SU-DHL-6 (cell line): ENCODE measurements around the gene SPATA2.

Experiments used
- EZH2phosphoT487 ChIP-seq: fragments of 200-600 bp; sonication (generic), shearing (Covaris generic); conservative IDR thresholded peaks from 2 replicates; pipeline ENCODE4 v1.6.1; 2018; ENCODE audit warnings: mild to moderate bottlenecking, antibody characterized with exemption, low read length, moderate library complexity, mixed read lengths
- TF ChIP-seq, protein P1 (sequence below): fragments of 200-600 bp; sonication (generic); IDR thresholded peaks from one replicate; pipeline ENCODE4 v1.5.1; 2017; ENCODE audit warnings: antibody characterized with exemption, mild to moderate bottlenecking, low read length, moderate library complexity; ENCODE audit not compliant: insufficient read depth, poor library complexity, severe bottlenecking

DNA sequence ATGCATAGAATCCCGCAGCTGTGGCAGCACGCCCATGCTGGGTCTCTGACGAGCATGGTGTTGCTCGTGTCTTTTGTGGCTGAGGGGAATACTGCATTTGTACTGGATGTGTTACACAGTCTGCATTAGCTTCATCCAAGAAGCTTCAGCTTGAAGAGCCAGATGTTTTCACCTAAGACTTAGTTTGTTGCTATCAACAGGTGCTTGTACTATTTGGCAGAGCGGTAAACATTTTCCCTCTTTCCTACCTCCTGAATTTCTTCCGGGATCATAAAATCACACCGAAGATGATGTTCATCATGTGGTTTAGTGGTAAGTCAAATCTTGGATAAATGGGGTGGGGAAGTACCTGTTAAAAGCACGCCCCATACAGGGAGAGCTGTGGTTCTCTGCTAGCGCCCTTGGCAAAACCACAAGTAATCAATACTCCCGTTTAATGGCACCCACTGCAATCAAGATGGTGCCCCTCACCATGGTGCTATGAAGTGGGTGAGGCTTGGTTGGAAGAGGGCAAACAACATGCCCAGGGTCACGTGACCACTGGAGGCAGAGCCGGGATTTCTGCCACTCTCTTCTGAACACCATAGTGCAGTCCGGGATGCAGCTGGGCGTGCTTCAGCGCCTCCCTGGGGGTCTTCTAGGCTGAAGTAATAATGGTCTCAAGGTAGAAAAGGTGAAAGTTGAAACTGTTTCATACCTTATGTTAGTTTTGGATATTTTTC, 34.4 kb downstream of the SPATA2 start:
- TF ChIP-seq, protein P1, sequence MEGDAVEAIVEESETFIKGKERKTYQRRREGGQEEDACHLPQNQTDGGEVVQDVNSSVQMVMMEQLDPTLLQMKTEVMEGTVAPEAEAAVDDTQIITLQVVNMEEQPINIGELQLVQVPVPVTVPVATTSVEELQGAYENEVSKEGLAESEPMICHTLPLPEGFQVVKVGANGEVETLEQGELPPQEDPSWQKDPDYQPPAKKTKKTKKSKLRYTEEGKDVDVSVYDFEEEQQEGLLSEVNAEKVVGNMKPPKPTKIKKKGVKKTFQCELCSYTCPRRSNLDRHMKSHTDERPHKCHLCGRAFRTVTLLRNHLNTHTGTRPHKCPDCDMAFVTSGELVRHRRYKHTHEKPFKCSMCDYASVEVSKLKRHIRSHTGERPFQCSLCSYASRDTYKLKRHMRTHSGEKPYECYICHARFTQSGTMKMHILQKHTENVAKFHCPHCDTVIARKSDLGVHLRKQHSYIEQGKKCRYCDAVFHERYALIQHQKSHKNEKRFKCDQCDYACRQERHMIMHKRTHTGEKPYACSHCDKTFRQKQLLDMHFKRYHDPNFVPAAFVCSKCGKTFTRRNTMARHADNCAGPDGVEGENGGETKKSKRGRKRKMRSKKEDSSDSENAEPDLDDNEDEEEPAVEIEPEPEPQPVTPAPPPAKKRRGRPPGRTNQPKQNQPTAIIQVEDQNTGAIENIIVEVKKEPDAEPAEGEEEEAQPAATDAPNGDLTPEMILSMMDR, result no peak
- TF ChIP-seq EZH2phosphoT487, result no peak
